ENCODE data around the gene SRGN.

The SRGN gene

DNA sequence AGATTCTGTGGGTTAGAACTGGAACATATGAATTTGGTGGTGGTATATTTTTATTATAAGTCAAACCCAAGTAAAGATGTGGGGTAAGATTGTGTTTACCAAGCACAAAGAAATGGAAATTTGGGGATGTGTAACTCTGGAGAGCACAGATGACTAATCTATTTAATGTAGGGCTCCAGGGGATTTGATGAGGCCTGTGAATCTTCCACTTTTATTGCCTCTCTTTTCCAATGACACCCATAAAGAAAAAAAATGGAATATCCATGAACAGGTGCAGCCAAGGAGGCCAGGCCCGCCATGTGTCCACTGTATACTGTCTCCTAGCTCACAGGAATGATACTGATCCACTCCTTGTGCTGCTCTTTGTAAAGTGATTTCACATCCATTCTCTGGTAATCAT lies 2.8 kb downstream of the SRGN start:
- DNase-seq (ENCODE audit: low spot score): no peak

DNA sequence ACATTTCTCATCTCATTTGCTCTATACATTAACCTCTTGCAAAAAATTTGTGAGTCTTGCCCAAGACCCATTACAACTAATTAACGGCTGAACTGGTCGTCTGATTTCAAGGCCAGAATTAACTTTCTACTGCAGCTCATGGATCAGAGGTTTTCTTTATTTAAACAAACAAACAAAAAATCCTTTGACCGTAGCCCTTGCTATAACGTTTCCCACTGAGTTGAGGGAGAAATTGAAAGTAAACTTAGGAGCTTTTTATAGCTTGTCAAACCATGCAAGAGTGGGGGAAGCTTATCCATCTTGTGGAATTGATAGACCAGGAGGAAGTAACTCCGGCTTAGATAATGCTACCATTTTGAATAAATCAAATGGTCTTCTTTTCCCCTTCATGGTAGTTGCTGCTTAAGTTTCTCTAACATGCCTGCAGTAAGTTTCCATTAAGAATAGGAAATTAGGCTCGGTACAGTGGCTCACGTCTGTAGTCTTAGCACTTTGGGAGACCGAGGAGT lies 3.3 kb downstream of the SRGN start:
- no peak for DNase-seq (ENCODE audit: low spot score)

GRCh38 chr10:69092959-69093850 lies 5.3 kb downstream of the SRGN start:
- peak; percentile 92 for DNase-seq (ENCODE audit: low spot score)

GRCh38 chr10:69093933-69094332 lies 6.0 kb downstream of the SRGN start:
- no peak for DNase-seq (ENCODE audit: low spot score)

DNA sequence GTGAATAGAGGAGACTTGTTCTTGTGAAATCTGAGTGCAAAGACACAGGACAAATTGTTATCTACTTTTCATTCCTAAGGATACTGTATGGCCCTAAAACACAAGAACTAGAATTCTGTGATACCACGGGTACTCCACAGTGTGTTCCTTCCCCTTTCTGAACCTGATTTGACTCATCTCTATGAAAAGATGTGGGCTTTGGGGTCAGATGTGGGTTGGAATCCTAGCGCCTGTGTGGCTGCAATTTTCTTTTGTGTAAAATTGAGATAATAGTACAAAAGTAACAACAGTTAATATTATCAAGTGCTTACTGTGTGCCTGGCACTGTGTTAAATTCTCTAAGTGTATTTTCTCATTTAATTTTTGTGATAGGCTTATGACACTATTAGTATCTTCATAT lies 8.1 kb downstream of the SRGN start:
- DNase-seq (ENCODE audit: low spot score): no peak

- DNase-seq (ENCODE audit: low spot score): no peak
Observed at GRCh38 chr10:69097729-69098128, 9.8 kb downstream of the SRGN start.

DNA sequence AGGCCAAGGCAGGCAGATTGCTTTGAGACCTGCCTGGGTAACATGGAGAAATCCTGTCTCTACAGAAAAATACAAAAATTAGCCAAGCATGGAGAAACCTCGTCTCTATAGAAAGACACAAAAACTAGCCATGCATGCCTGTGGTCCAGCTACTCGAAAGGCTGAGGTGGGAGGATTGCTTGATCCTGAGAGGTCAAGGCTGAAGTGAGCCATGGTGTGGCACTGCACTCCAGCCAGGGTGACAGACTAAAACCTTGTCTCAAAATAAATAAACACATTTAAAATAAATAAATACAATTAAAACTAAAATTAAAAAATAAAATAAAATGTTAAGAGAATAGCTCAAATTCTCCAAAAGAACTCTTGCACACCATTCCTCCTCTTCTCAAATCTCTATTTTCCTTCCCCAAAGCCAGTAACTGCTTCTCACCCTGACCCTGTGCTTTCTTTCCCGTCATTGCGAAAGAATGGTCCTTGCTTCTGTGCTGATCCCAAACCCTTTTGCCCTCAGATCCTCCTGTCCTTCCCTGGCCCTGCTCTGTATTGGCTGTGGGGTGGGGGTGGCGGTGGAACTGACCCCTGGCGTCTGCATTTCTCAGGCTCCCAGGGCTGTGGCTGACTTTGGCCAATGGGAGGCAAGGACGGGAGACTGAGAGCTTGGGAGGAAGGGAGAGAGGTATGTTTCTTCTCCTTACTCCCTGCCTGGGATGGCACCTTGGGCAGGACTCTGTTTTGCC lies 12.4 kb downstream of the SRGN start:
- DNase-seq (ENCODE audit: low spot score): no peak

DNA sequence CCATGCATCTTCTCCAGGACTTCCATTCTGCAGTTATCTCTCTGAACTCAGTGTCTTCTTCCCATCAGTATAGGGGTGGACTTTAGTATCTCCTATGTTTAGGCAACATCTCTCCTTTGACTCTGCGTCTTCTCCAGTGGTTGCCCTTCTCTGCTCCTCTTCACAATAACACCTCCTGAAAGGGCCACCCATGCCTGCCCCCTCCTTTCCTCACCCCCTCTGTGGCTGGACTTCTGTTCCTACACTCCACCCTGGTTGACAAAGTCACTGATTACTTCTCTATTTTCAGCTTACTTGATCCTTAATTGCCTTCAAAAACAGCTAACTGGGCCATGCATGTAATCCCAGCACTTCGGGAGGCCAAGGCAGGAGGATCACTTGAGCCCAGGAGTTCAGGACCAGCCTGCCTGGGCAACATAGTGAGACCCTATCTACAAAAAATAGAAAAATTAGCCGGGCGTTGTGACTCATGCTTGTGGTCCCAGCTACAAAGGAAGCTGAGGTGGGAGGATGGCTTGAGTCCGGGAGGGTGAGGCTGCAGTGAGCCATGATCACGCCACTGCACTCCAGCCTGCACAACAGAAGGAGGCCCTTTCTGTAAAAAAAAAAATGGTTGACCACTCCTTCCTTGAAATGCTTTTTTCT lies 13.7 kb downstream of the SRGN start:
- DNase-seq (ENCODE audit: low spot score): peak; percentile 38

DNA sequence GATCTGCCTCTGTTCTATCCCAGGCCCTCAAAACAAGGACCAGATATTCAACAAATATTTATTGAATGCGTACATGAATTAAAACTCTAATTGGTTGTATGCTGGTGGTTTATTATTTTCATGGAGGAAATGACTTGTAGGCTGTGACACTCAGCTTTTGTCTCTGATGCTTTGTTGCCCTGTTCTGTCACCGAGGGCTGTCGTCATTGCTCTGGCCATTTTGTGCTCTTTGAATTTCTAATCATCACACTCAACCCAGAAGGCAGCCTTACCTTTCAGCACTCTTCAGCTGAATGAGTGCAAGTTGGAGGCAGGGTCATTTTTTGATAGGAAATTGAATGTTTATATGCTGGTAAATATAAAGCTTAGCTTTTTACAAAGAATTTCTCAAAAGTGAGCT lies 14.5 kb downstream of the SRGN start:
- DNase-seq (ENCODE audit: low spot score): no peak

GRCh38 chr10:69103784-69104183 lies 15.9 kb downstream of the SRGN start:
- no peak for DNase-seq (ENCODE audit: low spot score)

GRCh38 chr10:69104994-69105790 lies 17.3 kb downstream of the SRGN start:
- no peak for DNase-seq (ENCODE audit: low spot score)

DNA sequence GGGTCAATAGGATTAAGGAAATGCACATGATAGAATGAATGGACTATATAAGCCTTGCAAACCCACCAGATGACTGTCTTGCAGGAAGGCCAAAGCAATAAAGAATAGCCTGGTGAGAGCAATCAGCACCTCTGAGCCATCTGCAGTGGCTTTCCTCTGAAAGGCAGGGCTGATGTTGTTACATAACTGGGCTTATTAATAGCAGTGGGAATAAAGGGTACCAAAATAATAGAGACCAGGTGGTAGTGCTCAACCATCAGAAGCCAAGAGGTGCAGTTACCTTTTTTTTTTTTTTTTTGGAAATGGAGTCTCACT lies 19.2 kb downstream of the SRGN start:
- no peak for DNase-seq (ENCODE audit: low spot score)

GRCh38 chr10:69107699-69108098 lies 19.8 kb downstream of the SRGN start:
- no peak for DNase-seq (ENCODE audit: low spot score)

- no peak for DNase-seq (ENCODE audit: low spot score)
Observed at GRCh38 chr10:69119896-69120295, 32.0 kb downstream of the SRGN start.

- no peak for DNase-seq (ENCODE audit: low spot score)
Observed at GRCh38 chr10:69123306-69123746, 35.4 kb downstream of the SRGN start.

DNA sequence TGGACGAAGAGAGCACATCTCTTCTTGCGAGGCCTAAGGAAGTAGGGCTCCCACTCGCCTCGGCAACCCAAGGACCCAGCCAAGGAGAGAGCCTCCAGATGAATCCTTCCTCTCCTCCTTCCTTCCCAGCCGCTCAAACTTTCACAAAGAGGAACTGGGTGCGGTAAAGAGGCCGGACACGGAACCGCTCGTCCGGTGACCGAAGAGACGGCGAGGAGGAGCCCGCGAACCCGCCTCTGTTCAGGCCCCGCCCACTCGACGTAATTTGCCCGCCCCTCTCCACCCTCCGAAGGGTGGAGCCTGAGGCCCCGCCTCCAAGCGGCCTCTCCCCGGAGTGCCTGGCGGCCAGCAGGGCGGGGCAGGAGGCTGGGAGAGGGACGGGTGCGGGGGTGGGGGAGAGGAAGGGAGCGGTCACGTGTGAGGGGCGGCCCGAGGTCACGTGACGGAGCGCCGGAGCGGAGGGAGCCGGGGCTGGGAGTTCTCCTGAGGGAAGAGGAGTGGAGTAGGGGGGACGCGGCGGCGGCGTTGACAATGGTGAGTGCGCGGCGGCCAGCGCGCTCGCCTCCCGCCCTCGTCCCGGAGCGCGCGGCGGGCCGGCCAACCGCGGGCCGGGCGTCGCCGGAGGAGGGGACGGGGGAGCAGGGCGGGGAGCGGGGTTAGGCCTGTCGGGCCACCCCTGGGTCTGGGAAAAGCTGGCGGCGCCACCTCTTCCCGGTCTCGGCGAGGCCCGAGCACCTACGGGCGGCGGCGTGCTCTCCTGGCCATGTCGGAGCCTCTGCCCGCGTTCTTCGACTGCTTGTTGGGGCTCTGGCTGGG lies 36.1 kb downstream of the SRGN start, which contains the start of gene VPS26A:
TSS of gene VPS26A (plus strand) at position 432 of the 816 bp plus-strand sequence. CDS start at position 532, 100 bp downstream.
- DNase-seq (ENCODE audit: low spot score): peak; percentile 97

- peak; percentile 68 for DNase-seq (ENCODE audit: low spot score)
Observed at GRCh38 chr10:69124563-69125268, 36.8 kb downstream of the SRGN start.

DNA sequence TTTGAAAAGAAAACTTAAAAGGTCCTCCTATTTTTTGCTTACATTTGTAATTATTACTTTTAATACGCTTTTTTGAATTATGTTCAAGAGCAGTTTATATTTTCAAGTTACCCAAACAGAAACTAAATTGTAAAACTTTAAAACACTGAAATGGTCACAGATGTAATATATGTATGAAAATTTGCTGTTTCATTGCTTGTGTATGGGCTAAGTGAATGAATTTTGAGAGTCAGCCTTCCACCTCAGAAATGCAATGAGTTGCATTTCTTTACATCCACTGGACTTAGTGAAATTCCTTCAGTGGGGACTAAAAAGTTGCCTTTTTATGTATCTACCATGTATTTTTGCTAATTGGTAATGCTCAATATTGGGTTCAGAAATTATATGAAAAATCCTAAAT lies 37.7 kb downstream of the SRGN start:
- DNase-seq (ENCODE audit: low spot score): no peak

DNA sequence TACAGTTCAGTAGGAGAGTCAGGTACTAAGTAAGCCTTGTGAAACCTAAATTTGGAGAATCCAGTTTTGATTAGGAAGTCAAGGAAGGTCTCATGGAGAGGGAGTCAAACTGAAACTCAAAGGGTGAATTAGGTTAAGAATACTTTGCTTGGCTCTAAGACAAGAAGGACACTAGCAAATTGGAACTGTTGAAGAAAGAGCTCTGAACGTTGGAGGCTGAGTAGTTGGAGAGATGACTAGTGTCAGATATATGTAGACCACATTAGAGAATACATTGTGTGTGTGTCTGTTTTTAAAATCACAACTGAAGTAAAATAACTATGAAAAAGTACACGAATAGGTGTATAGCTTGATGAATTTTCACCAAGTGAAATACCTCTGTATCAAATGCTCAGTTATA lies 42.3 kb downstream of the SRGN start:
- no peak for DNase-seq (ENCODE audit: low spot score)

DNA sequence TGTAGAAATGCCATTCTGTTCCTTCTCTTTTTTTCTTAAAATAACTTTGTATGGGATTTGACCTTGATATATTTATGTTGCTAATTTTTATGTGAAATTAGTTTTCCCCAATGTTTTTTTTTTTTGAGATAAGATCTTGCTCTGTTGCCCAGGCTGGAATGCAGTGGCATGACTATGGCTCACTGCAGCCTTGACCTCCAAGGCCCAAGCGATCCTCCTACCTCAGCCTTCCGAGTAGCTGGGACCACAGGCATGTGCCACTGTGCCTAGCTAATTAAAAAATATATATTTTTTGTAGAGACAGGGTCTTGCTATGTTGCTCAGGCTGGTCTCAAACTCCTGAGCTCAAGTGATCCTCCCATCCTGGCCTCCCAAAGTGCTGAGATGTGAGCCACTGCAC lies 52.1 kb downstream of the SRGN start:
- DNase-seq (ENCODE audit: low spot score): no peak

Data from CD4-positive, alpha-beta T cell treated with Interleukin-15 for 4 hours (primary cell).